ENCODE results near the gene POLR2C.

- TF ChIP-seq CTCF (IDR thresholded peaks at IDR 0.05) (no peak), POLR2AphosphoS5 (IDR thresholded peaks at IDR 0.05) (no peak), POLR2A (IDR thresholded peaks at IDR 0.05) (no peak)
Observed at GRCh38 chr16:57505169-57505568, 42.7 kb downstream of the POLR2C start.
